HG03342 (cell line): ENCODE data around the gene LRRC39.
"Not testable (repeated sequence)": the region's sequence is repeated elsewhere in the genome, so short reads cannot be mapped to it uniquely, and the experiment has no call there.

Source experiments
- ATAC-seq: cut with Tn5 transposase; IDR thresholded peaks from one replicate; pipeline ENCODE4 v1.9.1; 2021; ENCODE audit warnings: mild to moderate bottlenecking, moderate library complexity; ENCODE audit not compliant: unreplicated experiment

The LRRC39 gene

GRCh38 chr1:100178091-100178490, at the start of gene LRRC39:
Gene LRRC39, minus strand, starts transcription at chr1:100178256. Its CDS starts 9,740 bp downstream, at chr1:100168516.
- ATAC-seq, result no peak

- ATAC-seq, result no peak
These were observed 44.4 kb upstream of the LRRC39 start for GRCh38 chr1:100222428-100222827.

GRCh38 chr1:100219883-100220282, 41.8 kb upstream of the LRRC39 start:
- no peak for ATAC-seq

- no peak for ATAC-seq
These were observed 41.4 kb upstream of the LRRC39 start for GRCh38 chr1:100219457-100219856.

GRCh38 chr1:100217834-100218233, 39.8 kb upstream of the LRRC39 start:
- ATAC-seq, result no peak

GRCh38 chr1:100215101-100215500, 37.0 kb upstream of the LRRC39 start:
- ATAC-seq, result no peak

- no peak for ATAC-seq
These were observed 35.1 kb upstream of the LRRC39 start for GRCh38 chr1:100213141-100213540.

- ATAC-seq, result no peak
These were observed 28.2 kb upstream of the LRRC39 start for GRCh38 chr1:100206301-100206700.

GRCh38 chr1:100205593-100205992, 27.5 kb upstream of the LRRC39 start:
- ATAC-seq, result not testable (repeated sequence)

GRCh38 chr1:100205103-100205502, 27.0 kb upstream of the LRRC39 start:
- ATAC-seq, result not testable (repeated sequence)

- ATAC-seq, result not testable (repeated sequence)
These were observed 24.6 kb upstream of the LRRC39 start for GRCh38 chr1:100202703-100203102.

- not testable (repeated sequence) for ATAC-seq
These were observed 22.0 kb upstream of the LRRC39 start for GRCh38 chr1:100200060-100200459.

GRCh38 chr1:100198596-100198995, 20.5 kb upstream of the LRRC39 start:
- no peak for ATAC-seq

- peak; percentile 41 for ATAC-seq
These were observed 10.6 kb upstream of the LRRC39 start for GRCh38 chr1:100188617-100189016.

GRCh38 chr1:100187912-100188311, 9.9 kb upstream of the LRRC39 start:
- no peak for ATAC-seq

- peak; percentile 89 for ATAC-seq
These were observed 6.5 kb upstream of the LRRC39 start for GRCh38 chr1:100184536-100184935.

GRCh38 chr1:100183370-100183769, 5.3 kb upstream of the LRRC39 start:
- ATAC-seq, result no peak

GRCh38 chr1:100177295-100178041, 588 bp downstream of the LRRC39 start:
- no peak for ATAC-seq

GRCh38 chr1:100168051-100168450, 10.0 kb downstream of the LRRC39 start:
- ATAC-seq, result no peak

GRCh38 chr1:100164702-100165101, 13.4 kb downstream of the LRRC39 start:
- ATAC-seq, result no peak

GRCh38 chr1:100164216-100164615, 13.8 kb downstream of the LRRC39 start:
- no peak for ATAC-seq

GRCh38 chr1:100162881-100163280, 15.2 kb downstream of the LRRC39 start:
- no peak for ATAC-seq

GRCh38 chr1:100152271-100152670, 25.8 kb downstream of the LRRC39 start:
- ATAC-seq, result peak; percentile 83
